Right renal pelvis (tissue), 4 donors: ENCODE results near the gene NECTIN1. TPM values are rescaled to one million over a fixed set of nuclear protein-coding genes. Genes with fewer than 3 reads are reported as not detected.

Experiments
- DNase-seq, 4 donors: peaks; one replicate each; pipeline ENCODE4 v3.0.0-alpha.2; 2013; ENCODE audit warnings: low read depth in 4 of 4, low spot score in 3 of 4, missing footprints in 1 of 4
- polyA plus RNA-seq, 4 donors: library from polyadenylated mRNA; unstranded; fragments of 120-200 nt; gene quantifications; one replicate each; pipeline ENCODE4 v1.2.1, GENCODE V29; 2013; ENCODE audit not compliant: insufficient read length in 4 of 4

NECTIN1 gene
- polyA plus RNA-seq, 4 donors = 38.6 to 45.6 (median 41.7) TPM

DNA sequence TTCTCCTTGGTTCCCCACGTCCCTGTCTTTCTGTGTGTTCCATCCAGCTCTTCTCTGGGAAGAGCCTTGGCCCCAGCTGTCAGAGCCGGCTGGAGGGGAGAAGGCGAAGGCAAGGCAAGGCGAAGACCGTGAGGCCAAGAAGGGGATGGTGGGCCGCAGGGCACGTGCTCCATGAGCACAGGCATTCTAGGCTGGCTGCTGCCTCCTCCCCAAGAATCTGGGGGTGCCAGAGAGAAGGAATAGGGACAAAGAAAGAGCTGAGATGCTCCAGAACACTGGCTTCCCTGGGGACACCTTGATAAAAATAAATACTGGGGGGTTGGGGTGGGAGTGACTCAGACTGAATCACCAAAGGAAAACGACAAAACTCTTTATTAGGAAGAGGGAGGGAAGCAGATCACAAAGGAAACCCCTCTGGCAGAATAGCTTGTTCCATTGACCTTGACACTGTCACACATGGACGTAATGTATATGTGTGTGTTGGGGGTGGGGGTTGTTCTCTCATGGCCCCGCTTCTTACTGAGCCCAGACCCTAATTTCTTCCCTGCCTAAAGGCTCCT is 52.5 kb downstream of the NECTIN1 start:
- DNase-seq = no peak

DNA sequence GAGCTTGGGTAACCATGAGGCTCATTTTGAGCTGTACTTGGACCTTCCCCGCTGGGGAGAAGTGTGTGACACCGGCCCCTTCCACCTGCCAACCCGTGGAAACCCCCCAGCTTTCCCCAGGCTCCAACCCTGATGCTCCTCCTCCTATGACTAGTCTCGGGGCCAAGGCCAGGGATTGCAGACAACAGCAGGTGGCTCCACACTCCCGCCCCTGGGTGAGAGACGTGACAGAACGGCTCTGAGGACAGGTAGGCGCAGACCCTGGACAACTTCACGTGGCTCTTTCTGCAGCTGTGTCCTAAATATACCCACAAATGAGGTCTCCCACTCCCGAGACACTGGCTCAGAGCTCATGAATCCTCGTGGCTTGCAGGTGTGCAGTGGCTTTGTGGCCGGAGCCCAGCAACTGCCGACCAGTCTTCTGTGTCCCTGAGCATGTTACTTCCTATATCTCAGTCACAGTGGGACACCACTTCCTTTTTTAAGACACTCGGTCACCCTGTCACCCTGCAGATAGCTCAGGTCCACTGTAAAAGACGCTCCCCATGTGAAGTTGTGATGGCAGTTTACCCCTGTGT is 55.2 kb downstream of the NECTIN1 start:
- no peak for DNase-seq

DNA sequence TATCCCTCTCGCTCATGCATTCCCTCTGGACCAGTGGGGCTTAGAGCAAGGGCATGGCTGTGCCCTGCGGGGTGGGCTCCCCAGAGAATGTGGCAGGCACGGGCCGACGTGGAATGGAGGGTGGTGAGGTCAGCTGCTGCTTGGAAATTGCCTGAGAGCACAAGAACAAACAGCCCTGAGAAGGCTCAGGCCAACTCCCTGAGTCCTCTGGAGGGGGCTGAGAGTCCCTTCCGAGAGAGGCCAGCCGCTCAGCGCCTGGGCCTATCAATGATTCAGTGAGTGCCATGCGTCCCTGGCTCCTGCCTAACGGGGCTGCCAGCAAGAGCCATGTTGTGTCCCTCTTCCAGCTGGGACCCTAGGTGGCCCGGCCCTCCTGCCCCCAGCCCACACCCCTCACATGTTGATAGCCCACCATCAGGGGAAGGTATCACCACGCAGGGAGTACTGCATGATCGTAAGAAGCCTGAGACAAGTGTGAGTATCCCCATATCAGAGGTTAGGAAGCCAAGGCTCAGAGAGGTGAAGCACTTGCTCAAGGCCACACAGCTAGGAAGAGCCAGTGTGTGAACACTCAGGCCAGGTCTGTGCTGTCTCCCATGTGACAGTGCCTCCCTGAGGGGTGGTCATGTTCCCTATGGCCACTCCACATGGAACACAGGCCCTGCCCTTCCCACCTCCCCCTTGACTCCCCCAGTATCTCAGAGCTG is 55.8 kb downstream of the NECTIN1 start:
- no peak for DNase-seq

DNA sequence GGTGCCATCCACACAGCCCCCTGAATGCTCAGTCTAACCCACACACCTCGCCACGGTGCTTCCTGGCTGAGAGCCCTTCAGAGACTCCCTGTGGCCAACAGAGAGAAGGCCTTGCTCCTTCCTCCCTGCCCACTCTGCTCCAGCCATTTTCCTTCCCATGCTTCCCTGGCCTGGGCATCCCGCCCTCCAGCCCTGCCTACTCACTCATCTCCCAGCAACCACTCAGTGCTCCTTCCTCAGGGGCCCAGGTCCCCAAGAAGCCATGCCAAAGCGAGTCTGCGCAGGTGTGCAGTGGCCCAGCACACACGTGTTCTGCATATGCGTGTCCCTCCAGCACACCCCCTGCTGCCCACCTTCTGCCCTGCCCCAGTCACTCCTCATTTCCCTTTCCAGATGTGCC is 56.4 kb downstream of the NECTIN1 start:
- DNase-seq = no peak

DNA sequence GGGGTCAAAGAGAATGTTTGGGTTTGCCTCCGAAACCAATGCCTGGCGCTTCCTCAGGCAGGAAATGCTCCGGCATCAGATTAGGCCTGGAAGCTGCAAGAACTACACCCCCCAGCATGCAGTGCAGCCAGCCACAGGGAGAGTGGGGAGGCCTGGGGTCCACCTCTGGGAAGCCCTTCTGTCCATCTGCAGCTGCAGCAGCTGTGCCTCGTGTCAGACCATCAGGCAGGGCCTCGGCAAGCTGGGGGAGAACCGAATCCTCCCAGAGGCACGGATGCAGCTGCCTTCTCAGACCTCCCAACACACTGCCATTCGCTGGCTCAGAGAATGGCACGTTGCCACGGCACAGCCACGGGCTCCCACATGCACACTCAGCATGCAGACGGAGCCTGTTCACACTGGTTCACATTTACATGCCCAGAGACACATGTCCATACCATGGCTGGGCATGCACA is 57.4 kb downstream of the NECTIN1 start:
- no peak for DNase-seq

DNA sequence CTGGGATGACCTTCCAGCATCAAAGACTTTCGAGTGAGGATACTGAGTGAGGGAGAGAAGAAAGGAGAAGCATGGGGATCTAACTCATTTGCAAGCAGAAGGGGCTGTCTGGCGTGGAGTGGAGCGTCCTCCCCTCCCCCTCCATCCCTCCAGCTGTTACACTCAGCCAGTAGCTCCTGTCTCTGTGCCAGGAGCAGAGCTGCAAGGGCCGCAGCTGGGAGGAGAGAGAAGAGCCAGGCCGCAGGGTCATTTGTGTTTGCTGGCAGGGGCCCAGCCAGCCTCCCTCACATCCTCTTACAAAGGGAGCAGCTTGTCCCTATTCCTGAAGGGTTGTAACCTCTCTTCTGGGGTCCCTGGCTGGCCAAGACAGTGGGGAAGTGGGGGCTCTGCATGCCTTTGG is 57.9 kb downstream of the NECTIN1 start:
- peak in 3 of 4 donors; percentile 70 to 73 (median 72) for DNase-seq

DNA sequence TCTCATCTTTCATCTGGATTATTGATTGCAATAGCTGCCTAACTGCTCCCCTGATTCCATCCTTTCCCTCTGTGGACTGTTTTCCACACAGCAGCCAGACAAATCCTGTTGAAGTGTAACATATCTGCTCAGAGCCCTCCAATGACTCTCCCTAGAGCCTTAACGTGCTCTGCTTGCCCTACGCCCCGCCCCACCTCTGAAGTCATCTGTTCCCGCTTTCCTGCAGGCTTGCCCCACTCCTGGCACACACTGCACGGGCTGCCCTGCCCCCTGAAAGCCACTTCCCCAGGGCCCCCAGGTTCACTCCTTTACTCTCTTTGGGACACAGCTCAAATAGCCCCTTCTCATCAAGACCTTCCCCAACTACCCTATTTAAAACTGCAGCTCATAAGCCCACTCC is 59.5 kb downstream of the NECTIN1 start:
- DNase-seq = no peak

DNA sequence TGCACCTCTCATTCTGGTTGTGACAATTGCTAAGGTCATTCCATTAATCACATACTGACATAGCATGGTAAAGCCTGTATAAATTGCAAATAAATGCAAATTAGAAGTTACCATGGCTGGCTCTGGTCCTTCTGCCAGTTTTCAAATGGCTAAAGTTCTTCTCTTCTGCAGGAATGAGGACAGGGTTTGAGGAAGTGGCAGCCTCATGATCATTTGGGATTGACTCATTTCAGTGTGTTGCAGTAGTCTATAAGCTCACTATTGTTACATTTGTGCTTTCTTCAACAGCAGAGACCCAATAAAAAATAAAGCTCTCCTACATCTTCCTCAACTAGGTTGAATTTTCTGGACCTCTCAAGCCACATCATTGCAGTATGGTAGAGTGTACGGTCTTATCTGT is 60.3 kb downstream of the NECTIN1 start:
- no peak for DNase-seq

DNA sequence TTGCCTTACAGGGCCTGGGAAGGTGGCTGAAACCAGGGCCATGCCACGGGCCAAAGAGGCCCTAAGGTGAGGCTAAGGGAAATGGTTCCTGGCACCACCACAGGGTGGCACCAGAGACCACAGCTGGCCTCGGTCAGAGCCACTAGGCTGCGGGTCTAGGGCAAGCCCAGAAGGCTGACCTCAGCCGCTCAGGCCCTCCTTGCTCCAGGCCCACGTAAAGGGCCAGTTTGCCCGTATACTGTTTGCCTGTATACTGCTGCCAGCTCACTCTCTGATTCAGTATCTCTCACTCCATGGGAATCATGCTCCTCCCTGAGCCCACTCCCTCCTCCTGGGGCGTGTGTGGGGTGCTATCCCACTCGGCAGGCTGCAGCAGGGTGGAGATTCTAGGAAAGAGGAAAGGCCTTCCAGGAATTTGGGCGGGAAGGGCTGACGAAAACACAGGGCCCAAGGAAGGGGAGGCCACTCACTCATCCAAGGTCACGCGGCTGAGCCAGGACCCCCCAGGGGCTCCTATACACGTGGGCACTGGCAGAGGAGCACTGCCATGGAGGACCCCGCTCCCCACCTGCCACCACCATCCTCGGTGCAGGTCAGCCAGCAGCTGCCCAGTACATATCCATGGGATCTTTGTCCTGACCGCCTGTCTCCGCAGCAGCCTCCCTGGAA is 62.4 kb downstream of the NECTIN1 start:
- peak in 1 of 4 donors; percentile 51 for DNase-seq

DNA sequence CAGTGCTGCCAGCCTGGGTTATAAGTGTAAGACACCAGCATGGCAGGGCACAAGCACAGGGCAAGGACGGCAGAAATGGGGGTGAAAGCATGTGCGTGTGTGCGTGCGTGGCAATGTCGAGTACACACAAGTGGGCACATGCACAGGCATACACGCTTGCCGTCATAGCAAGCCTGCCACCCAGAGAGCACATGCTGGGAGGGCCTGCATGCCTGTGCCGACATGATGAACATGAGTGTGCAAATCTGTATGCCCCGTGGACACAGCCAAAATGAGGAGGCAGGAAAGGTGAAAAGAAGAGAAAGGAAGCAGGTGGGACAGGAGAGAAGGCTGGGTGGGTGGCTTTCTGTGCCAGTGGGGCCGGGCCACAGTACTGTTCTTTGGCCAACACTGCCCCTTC is 62.9 kb downstream of the NECTIN1 start:
- no peak for DNase-seq

DNA sequence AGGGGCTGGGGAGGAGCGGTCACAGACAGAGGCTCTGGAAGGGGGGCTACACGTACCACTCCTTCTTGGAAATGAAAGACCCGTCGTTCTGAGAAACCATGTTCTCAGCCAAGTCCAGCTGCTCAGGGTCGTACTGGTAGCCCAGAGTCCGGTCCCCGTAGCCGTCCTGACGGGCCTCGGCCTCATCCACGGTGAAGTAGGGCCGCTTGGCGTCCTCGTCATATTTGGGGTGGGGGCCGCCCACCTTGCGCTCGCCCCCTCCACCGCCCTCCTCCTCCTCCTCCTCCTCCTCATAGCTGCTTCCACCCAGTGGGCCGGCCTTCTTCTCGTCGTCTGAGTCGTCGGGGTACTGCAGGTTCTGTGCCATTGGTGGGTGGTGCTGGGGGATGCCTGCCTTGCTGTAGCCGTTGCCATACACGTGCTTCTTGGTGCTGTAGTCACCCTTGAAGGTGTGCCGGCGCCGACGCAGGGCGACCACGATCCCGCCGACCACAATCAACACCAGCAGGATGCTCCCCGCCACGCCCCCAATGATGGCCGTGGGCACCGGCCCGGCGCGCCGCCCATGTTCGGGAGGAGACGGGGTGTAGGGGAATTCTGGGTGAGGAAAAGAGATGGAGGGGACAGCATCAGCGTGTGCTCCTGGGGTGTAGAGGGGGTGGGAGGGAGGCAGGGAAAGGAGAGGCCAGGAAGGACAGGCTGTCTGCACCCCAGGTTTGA is 64.1 kb downstream of the NECTIN1 start:
- DNase-seq = no peak

DNA sequence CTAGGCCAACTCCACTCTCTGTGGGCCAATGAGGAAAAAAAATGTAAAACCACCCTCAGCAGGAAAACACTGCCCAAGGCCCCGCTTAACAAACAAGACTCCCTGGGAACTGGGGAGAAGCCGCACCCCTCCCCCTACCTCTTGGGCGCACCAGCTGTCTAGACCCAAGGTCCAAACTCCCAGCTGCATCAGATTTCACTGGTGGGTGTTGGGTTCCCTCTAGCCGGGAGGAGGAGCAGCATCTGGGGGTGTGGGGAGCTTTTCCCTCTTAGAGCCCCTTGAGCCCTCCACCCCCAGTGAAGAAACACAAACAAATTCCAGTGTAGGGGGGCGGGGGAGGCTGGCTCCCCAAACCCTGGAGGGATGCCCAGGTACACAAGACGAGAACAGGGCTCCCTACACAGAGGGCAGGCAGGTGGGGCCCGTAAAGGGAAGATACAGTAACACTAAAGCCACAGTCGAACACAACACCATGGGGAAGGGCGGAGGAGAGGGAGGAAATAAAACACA is 64.9 kb downstream of the NECTIN1 start:
- DNase-seq = peak in 1 of 4 donors; percentile 53

DNA sequence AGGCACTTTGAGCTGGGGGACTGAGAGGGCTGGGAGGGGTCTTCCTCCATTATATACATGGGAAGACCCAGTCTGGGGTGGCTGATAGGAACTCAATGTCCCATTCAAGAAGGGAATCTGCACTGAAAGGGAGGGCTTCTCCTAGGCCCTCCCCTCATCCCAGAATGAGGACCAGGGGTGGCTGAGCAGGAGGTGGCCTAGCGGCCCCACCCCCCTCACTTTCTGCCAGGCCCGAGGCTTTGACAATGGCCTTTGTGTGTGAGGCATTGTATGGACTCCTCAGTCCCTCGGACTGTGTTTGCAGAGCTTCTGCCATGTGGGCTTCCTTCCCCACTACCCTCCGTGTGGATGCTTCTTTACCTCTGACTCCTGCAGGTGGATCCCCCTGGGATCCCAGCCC is 65.7 kb downstream of the NECTIN1 start:
- no peak for DNase-seq

DNA sequence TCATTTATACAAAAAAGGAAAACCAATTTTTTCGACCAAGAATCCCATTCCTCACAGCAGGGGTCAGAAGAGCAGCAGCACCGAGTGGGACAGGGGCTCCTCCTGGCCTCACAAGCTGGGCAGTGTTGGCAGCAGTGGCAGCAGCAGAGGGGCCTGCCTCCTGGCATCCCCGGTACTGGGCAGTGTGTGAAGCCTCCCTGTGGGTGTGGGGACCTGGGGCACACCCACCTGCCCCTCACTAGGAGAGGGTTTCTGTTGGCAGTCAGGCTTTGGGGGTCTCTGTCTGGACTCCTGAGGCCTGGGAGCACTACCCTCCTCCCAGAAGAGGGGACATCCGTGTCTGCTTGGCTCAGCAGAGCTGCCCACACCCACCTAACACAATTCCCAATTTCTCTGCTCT is 67.8 kb downstream of the NECTIN1 start:
- no peak for DNase-seq

DNA sequence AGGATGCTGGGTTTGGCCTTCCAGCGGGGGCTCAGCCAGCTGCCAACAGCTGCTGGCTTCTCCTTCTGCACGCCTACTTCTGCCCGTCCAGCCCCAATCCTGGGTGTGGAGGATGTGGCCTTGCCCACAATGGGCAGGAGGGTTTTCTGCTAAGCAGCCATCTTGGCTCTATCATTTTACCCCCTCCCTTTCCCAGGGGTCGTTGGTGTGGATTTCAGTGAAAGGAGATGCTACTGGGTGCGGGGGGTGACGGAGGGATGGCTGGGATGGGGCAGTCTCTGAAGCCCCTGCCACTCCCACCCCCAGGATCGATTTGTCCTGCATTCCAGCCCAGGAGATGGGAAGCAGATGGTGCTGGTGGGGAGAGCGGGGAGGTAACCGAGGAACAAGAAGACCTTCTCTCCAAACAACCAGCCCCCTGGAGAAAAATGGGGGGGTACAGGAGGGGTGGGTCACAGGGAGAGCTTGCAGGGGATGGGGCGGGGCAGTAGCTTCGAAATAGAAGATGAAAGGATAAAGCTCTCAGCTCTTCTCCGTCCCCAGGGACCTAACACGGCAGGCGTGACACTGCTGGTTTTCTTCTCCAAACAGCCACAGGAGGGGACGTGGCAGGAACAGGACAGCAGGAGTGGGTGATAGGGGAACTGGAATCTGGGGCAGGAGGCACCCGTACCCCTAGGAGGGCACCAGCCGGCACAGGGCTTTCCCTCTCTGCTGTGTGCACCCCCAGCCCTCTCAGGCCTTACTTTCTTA is 68.9 kb downstream of the NECTIN1 start:
- no peak for DNase-seq

DNA sequence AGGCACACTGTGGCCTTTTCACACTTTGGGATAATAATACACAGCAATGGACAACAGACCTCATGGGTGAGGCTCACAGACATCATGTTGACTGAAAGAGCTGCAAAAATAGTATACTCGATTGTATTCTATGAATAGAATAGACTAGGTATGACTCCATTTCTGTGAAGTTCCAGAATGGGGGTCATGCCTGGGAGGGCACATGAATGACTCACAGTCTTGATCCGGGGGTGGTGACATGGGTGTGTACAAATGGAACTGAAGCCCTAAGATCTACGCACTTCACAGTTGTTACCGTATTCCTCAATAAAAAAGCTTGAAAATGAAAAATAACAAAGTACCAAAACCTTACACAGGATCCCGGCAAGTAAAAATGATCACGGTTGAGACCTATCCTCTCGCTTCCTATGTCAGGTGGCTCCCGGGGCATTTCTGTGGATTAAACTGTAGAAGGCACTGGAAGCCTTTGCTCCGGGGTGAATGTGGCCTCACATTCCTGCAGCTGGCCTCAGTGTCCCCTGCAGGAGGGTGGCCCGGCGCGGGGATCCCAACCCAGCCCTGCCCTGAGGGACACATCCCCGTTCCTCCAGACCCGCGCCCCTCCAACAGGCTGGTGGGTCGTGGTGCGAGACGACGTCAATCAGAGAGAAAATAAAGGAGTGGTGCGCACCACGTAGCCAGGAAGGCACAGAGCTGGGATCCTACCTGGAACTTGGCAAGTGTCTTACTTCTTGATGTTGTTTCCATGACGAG is 75.9 kb downstream of the NECTIN1 start:
- no peak for DNase-seq

DNA sequence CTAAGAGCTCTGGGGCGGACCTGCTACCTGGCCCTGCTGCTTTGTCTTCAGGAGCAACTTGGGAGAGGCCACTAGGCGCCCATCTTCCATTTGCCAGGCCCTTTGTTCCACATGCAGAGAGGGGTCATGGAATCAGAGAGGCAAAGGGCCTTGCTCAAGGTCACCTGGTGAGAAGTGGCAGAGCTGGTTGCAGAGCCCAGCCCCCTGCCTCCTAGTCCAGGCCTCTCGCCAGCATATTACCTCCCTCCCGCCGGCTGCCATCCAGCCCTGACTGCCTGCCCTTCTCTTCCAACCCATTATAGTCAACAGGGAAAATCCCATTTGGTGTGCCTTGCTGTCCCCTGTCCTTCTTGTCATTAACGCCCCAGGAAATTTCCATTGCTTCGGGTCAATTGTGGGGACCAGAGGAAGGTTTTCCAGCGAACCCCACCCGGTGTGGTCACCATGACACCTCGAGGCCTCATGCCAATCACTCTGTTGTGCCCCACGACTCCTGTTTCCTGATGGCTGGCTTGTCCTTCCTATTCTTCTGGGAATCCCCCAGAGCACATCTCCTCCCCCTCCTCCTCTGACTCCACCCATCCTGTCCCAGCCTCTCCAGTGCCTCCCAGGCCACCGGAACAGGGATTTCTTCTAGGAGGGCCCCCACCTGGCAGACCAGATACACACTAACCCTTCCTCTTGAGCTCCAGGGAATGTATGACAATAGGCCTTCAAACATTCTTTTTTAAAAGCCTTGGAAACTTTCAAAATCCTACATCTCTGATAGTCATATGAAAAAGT is 77.0 kb downstream of the NECTIN1 start:
- DNase-seq = no peak

DNA sequence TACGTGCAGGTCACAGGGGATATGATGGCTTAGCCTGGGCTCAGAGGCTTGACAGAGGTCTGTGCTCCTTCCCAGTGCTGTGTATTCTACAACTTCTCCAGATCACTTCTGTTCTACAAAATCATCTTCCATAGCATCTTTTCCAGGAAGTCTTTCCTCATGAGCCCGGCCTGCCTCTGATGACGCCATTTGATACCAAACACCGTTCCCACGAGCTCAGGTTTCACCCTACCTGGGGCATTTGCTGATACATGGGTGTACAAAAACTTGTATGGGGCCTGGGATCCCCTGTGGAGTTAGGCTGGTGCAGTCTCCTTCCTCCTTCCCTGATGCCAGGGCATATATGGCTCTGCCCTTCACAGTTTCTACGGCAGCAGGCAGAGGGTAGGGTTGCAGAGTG is 78.7 kb downstream of the NECTIN1 start:
- no peak for DNase-seq

DNA sequence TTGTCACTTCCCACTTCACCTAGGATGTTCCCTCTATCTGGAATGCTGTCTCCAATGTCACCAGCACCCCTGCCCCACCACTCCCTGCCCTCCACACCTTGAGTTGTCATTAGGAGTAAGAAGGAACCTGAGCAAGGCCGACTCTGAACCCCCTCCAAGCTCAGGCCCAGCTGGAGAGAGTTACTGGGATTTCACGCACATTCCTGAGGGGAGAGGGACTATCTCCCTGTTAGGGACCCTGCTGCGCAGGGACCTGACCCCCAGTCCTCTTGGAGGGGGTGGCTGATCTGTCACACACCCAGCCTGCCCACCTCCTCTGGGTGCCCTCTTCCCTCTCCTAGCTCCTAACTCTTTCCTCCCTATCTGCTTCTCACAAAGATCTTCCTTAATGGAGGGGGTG is 81.7 kb downstream of the NECTIN1 start:
- DNase-seq = no peak
